GM18861 (cell line): ENCODE measurements around the gene AFP.
A peak's percentile ranks its signal among the peaks of the same experiment; 100 is the strongest.

Source experiments
- ATAC-seq: cut with Tn5 transposase; IDR thresholded peaks from one replicate; pipeline ENCODE4 v1.9.1; 2021; ENCODE audit not compliant: unreplicated experiment

AFP gene

GRCh38 chr4:73413294-73413755 lies 22.7 kb upstream of the AFP start:
- ATAC-seq, result no peak

DNA sequence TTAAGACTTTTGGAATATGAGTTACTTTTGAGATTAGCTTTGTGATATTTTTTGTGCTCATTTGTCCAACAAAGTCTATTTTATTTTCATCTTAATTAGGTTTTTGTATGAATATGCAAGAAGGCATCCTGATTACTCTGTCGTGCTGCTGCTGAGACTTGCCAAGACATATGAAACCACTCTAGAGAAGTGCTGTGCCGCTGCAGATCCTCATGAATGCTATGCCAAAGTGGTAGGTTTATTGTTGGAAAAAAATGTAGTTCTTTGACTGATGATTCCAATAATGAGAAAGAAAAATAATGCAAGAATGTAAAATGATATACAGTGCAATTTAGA lies 21.1 kb upstream of the AFP start:
- no peak for ATAC-seq

GRCh38 chr4:73415807-73416238 lies 20.2 kb upstream of the AFP start:
- ATAC-seq, result no peak

- ATAC-seq, result no peak
Observed at GRCh38 chr4:73416423-73417087, 19.5 kb upstream of the AFP start.

- no peak for ATAC-seq
Observed at GRCh38 chr4:73417342-73417741, 18.7 kb upstream of the AFP start.

DNA sequence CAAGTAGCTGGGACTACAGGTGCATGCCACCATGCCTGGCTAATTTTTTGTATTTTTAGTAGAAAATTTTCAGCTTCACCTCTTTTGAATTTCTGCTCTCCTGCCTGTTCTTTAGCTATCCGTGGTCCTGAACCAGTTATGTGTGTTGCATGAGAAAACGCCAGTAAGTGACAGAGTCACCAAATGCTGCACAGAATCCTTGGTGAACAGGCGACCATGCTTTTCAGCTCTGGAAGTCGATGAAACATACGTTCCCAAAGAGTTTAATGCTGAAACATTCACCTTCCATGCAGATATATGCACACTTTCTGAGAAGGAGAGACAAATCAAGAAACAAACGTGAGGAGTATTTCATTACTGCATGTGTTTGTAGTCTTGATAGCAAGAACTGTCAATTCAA lies 18.0 kb upstream of the AFP start:
- ATAC-seq, result no peak

DNA sequence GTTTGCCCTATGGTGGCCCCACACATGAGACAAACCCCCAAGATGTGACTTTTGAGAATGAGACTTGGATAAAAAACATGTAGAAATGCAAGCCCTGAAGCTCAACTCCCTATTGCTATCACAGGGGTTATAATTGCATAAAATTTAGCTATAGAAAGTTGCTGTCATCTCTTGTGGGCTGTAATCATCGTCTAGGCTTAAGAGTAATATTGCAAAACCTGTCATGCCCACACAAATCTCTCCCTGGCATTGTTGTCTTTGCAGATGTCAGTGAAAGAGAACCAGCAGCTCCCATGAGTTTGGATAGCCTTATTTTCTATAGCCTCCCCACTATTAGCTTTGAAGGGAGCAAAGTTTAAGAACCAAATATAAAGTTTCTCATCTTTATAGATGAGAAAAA lies 17.3 kb upstream of the AFP start:
- no peak for ATAC-seq

DNA sequence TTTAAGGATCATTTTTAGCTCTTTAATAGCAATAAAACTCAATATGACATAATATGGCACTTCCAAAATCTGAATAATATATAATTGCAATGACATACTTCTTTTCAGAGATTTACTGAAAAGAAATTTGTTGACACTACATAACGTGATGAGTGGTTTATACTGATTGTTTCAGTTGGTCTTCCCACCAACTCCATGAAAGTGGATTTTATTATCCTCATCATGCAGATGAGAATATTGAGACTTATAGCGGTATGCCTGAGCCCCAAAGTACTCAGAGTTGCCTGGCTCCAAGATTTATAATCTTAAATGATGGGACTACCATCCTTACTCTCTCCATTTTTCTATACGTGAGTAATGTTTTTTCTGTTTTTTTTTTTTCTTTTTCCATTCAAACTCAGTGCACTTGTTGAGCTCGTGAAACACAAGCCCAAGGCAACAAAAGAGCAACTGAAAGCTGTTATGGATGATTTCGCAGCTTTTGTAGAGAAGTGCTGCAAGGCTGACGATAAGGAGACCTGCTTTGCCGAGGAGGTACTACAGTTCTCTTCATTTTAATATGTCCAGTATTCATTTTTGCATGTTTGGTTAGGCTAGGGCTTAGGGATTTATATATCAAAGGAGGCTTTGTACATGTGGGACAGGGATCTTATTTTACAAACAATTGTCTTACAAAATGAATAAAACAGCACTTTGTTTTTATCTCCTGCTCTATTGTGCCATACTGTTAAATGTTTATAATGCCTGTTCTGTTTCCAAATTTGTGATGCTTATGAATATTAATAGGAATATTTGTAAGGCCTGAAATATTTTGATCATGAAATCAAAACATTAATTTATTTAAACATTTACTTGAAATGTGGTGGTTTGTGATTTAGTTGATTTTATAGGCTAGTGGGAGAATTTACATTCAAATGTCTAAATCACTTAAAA lies 16.6 kb upstream of the AFP start:
- no peak for ATAC-seq

- ATAC-seq, result no peak
Observed at GRCh38 chr4:73420615-73421014, 15.4 kb upstream of the AFP start.

- no peak for ATAC-seq
Observed at GRCh38 chr4:73421708-73422457, 14.1 kb upstream of the AFP start.

DNA sequence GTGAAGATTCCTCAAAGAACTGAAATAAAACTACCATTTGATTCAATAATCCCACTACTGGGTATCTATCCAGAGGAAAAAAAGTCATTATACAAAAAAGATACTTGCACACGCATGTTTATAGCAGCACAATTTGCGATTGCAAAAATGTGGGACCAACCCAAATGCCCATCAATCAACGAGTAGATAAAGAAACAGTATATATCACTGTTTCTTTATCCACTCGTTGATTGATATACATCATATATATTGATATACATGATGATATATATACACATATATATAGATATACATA lies 13.6 kb upstream of the AFP start:
- ATAC-seq, result no peak

- no peak for ATAC-seq
Observed at GRCh38 chr4:73423184-73423583, 12.8 kb upstream of the AFP start.

DNA sequence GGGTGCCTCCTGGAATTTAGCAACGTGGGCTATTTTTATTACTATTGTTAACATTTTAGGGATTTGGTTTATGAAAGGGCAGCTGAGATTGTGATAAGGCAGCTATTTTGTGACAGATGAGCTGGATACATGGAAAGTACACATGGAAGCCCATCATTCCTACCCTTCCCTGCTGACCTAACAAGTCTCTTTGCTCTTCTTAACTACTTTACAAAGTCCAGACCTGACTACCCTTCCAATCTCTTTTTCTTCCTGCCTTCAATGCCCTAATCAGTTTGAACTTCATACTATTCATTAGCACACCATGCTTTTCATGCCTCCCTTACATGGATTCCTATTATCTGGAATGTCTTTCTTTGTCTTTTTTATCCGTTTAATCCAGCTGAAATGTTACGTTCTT lies 9.4 kb upstream of the AFP start:
- ATAC-seq, result no peak

DNA sequence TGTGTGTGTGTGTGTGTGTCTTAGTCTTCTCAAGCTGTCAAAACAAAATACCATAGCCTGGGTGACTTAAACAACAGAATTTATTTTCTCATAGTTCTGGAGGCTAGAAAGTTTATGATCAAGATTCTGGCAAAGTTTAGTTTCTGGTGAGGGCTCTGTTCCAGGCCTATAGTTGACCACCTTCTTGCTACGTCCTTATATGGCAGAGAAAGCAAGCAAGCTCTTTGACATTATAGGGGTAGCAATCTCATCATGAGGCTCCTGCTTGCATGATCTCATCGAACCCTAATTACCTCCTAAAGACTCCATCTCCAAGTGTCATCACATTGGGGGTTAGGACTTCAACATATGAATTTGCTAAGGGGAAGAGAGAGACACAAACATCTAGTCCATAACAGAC lies 6.9 kb upstream of the AFP start:
- ATAC-seq, result no peak

DNA sequence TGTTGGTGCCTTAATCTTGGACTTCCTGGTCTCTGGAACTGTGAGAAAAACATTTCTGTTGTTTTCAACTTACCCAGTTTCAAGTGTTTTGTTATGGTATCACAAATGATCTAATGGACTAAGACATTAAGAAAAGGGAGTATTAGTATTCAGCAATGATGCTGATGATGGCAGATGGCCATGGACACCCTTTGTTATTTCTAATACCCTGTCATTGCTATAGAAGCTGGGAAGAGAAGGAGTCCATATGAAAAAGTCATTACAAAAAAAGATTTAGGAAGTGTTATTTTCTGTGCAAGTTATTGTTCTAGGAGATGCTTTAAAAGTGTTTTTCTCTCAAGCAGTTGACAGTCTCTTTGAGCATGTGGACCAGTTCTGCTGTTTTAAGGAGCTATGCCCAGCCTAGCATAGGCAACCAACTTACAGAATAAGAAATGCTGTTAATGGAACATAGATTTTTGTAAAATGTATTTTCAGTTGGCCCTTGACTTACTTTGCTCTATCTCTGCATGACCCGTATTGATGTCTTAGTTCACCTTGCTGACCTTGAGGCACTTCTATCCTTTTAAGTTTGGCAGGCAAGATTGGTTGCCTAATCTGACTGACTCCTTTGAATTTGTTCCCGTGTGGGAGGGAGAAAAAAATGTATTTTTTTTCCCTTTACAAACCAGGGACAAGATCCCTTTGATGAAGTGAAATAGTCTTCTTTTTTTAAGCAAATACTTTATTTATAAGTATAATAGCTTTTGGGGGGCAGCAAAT lies 6.0 kb upstream of the AFP start:
- no peak for ATAC-seq

DNA sequence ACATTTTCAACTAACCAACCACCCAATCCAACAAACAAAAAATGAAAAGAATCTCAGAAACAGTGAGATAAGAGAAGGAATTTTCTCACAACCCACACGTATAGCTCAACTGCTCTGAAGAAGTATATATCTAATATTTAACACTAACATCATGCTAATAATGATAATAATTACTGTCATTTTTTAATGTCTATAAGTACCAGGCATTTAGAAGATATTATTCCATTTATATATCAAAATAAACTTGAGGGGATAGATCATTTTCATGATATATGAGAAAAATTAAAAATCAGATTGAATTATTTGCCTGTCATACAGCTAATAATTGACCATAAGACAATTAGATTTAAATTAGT lies 4.2 kb upstream of the AFP start:
- ATAC-seq, result no peak

GRCh38 chr4:73432169-73433000 lies 3.6 kb upstream of the AFP start:
- no peak for ATAC-seq

GRCh38 chr4:73433140-73433539 lies 2.9 kb upstream of the AFP start:
- ATAC-seq, result no peak

DNA sequence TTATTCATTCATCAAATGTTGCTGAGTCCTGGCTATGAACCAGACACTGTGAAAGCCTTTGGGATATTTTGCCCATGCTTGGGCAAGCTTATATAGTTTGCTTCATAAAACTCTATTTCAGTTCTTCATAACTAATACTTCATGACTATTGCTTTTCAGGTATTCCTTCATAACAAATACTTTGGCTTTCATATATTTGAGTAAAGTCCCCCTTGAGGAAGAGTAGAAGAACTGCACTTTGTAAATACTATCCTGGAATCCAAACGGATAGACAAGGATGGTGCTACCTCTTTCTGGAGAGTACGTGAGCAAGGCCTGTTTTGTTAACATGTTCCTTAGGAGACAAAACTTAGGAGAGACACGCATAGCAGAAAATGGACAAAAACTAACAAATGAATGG lies 1.7 kb upstream of the AFP start:
- ATAC-seq, result peak; percentile 71
